HG03342 (cell line): Measurements from ENCODE around the gene PLD1.

Experiments used
- ATAC-seq: cut with Tn5 transposase; IDR thresholded peaks from one replicate; pipeline ENCODE4 v1.9.1; 2021; ENCODE audit warnings: mild to moderate bottlenecking, moderate library complexity; ENCODE audit not compliant: unreplicated experiment

Gene PLD1

GRCh38 chr3:171797265-171797679, 13.0 kb downstream of the PLD1 start:
- peak; percentile 75 for ATAC-seq

GRCh38 chr3:171796625-171797264, 13.5 kb downstream of the PLD1 start:
- ATAC-seq, result peak; percentile 8

GRCh38 chr3:171792531-171792930, 17.8 kb downstream of the PLD1 start:
- no peak for ATAC-seq

DNA sequence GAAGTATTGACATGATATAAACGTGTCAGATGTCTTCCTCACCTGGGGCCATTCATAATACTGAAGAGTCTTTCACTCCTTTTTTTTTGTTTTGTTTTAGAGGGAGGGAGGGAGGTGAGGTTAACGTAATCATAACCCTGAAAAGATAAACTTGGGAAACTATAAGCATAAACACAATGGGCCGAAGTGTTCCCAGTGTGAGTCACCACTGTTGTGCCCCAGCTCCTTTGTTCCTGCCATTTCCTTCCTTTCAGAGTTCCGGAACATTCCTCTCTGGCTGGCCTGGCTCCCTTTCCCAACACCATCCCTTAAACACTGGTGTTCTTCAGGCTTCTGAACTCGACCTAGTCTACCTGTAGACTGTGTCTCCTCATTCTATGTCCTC, 18.6 kb downstream of the PLD1 start:
- no peak for ATAC-seq

- ATAC-seq, result no peak
These were observed 19.2 kb downstream of the PLD1 start for GRCh38 chr3:171790898-171791691.

DNA sequence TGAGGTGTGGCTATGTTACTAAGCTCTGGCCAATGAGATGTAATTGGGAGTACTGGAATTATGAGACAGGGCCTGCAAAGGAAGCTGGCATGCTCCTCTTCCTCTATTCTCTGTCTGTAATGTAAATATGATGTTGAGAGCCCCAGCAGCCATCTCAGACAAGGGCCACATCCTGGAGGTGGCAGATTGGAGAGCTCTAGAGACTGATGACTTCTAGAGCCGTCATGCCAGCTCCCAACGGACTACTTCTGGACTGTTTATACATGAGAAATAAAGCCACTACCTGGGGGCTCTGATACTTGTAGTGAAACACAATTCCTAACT, 19.7 kb downstream of the PLD1 start:
- ATAC-seq, result no peak

GRCh38 chr3:171789759-171790505, 20.4 kb downstream of the PLD1 start:
- no peak for ATAC-seq

GRCh38 chr3:171788546-171789351, 21.5 kb downstream of the PLD1 start:
- no peak for ATAC-seq

GRCh38 chr3:171786997-171787396, 23.3 kb downstream of the PLD1 start:
- ATAC-seq, result no peak

GRCh38 chr3:171784937-171785336, 25.3 kb downstream of the PLD1 start:
- ATAC-seq, result no peak

GRCh38 chr3:171784387-171784786, 25.9 kb downstream of the PLD1 start:
- ATAC-seq, result no peak

GRCh38 chr3:171783626-171784025, 26.7 kb downstream of the PLD1 start:
- no peak for ATAC-seq

DNA sequence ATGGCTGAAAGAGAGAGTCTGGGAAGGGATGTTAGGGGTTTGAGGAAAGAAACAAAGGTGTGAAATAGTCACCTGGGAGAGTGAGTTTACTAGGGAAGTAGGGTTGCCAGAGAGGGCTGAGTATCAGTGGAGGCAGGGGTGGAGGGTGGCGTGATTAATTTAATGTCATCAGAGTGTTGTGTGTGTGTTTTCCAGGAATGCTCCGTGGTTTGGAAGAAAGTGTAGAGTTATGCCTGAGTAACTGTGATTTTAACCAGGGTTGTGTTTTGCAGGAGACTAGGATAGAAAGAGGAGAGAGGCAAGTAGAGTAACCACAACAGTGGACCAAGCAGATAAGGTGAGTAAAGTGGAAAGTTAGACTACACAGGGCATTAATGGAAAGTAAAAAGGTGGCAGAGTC, 27.2 kb downstream of the PLD1 start:
- no peak for ATAC-seq

DNA sequence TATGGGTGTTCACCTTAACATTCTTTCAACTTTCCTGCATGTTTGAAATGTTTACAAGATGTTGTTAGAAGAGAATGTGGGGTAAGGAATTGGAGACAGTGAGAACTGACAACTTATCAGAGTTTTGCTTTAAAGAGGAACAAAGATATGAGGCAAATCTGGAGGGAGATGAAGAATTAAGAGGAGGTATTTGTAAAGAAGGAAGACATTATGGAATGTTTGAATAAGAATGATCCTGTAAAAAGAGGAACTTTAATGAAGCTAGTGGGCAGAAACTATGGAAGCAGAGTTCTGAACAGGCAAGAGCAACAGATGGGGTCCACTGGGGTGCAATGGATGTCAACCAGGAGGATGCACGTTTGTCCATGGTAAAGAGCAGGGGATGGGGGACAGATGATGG, 27.7 kb downstream of the PLD1 start:
- no peak for ATAC-seq

DNA sequence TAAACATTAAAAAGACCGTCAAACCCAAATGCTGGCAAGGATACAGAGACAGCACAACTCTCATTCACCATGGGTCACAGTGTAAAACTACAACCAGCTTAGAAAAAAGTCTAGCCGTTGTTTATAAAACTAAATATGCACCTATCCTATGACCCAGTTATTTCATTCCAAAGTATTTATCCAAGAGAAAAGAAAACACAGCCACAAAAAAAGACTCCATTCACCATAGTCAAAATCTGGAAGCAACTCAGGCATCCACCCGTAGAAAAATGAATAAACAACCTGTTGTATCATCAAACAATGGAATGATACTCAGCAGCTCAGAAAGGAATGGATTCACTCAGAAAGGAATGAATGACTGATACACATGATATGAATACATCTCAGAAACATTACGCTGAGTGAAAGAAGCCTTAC, 28.6 kb downstream of the PLD1 start:
- ATAC-seq, result no peak

- ATAC-seq, result no peak
These were observed 31.8 kb downstream of the PLD1 start for GRCh38 chr3:171778493-171778892.

GRCh38 chr3:171777596-171777995, 32.7 kb downstream of the PLD1 start:
- ATAC-seq, result no peak

GRCh38 chr3:171776839-171777583, 33.3 kb downstream of the PLD1 start:
- no peak for ATAC-seq

GRCh38 chr3:171776411-171776810, 33.9 kb downstream of the PLD1 start:
- no peak for ATAC-seq

DNA sequence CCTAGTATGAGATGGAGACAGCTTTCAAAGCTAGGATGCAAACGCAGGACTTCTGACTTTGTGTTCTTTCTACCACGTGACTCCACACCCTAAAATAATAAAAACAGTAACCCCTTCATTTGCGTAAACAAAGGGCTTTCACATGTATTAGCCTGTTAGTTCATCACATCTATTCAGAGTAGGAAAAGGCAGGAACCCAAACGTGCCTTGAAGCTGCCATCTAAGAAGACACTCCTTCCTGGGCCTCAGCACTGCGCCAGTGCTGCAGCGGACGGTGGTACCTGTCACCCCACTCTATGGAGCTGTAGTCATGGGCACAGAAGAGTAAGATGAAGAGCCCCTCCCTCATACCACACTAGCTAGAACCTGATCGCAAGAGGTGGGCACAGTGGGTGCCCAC, 34.3 kb downstream of the PLD1 start:
- ATAC-seq, result no peak
